Mesothelial cell of epicardium (in vitro differentiated cells): ENCODE measurements around the gene RPL31. TPM values are rescaled to one million over a fixed set of nuclear protein-coding genes. Genes with fewer than 3 reads are reported as not detected.

Source experiments
- DNase-seq, 2 experiments: peaks; one replicate each; pipeline ENCODE4 v3.0.0; 2021; ENCODE audit warnings: low spot score in 2 of 2; ENCODE audit not compliant: unreplicated experiment in 2 of 2
- H3K27ac Mint-ChIP-seq: 2 replicates; pipeline ENCODE4 v1.8.0; 2021; ENCODE audit warnings: mixed read lengths
- H3K27me3 Mint-ChIP-seq: 2 replicates; pipeline ENCODE4 v1.8.0; 2021; ENCODE audit warnings: low read depth, mixed read lengths
- H3K36me3 Mint-ChIP-seq: 2 replicates; pipeline ENCODE4 v1.8.0; 2021; ENCODE audit warnings: mixed read lengths
- H3K4me1 Mint-ChIP-seq: 2 replicates; pipeline ENCODE4 v1.8.0; 2021; ENCODE audit warnings: mixed read lengths
- H3K4me3 Mint-ChIP-seq: 2 replicates; pipeline ENCODE4 v1.8.0; 2021; ENCODE audit warnings: mild to moderate bottlenecking, moderate library complexity, mixed read lengths
- H3K9me3 Mint-ChIP-seq: 2 replicates; pipeline ENCODE4 v1.8.0; 2021; ENCODE audit warnings: mixed read lengths
- CTCF ChIP-seq: fragments of 200-600 bp; sonication (generic); IDR thresholded peaks from one replicate; pipeline ENCODE4 v1.5.0; 2021; ENCODE audit warnings: antibody characterized with exemption; ENCODE audit not compliant: unreplicated experiment
- total RNA-seq: library from RNA; stranded (reverse); gene quantifications from 3 replicates; pipeline ENCODE4 v1.2.1, GENCODE V29; 2021

Gene RPL31
- total RNA-seq, 1 donor from 2014 or later = 1,845 TPM

GRCh38 chr2:100995309-100996075 is 6.6 kb upstream of the RPL31 start:
- TF ChIP-seq CTCF = no peak
- Mint-ChIP-seq H3K27ac (no peak overlapping the region), H3K27me3 (peaks cover 2% of the 10 kb centered on the region), H3K4me1 (no peaks in the 10 kb centered on the region), H3K36me3 (no peaks in the 10 kb centered on the region), H3K4me3 (no peak overlapping the region), H3K9me3 (no peaks in the 10 kb centered on the region)
- no peak for DNase-seq

GRCh38 chr2:100997509-100998234 is 4.4 kb upstream of the RPL31 start:
- Mint-ChIP-seq H3K4me1 (peaks cover 6% of the 10 kb centered on the region), H3K27me3 (peaks cover 2% of the 10 kb centered on the region), H3K9me3 (no peaks in the 10 kb centered on the region), H3K4me3 (no peak overlapping the region), H3K27ac (no peak overlapping the region), H3K36me3 (no peaks in the 10 kb centered on the region)
- DNase-seq = no peak
- TF ChIP-seq CTCF = no peak

DNA sequence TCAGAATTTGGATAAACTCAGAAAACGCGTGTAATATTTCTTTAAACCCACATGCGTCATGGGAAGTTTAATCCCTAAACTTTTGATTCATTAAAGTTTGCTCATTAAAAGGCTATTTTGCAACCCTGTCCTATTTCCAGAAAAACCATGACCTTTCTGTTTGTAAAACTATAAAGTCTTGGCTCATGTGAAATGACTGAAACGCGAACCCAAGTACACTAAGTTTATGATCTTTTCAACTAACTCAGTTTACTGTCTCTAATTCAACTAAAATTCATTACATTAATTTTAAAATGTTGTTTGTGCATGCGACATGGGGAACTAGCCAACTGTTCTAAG is 3.9 kb upstream of the RPL31 start:
- Mint-ChIP-seq H3K27ac (no peak overlapping the region), H3K36me3 (no peaks in the 10 kb centered on the region), H3K4me3 (no peak overlapping the region), H3K9me3 (no peaks in the 10 kb centered on the region), H3K4me1 (peaks cover 10% of the 10 kb centered on the region), H3K27me3 (peaks cover 2% of the 10 kb centered on the region)
- TF ChIP-seq CTCF = no peak
- no peak for DNase-seq

DNA sequence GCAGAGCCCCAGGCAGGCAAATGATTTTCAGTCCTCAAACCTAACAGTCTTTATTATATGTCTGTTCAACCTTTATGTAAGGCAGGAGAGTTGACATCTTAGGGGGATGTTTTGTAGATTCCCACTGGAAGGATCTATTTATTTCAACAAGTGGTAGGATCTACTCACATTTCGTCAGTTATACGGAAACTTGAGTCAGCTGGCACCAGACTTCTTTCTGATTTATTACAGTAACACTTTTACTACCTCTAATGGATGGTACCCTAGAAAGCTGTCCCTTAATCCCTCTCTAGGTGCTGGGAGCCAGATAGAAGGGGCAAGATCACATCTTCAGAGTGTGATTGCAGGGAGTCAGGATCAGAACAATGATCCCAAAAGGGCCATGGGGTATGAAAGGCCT is 2.1 kb upstream of the RPL31 start:
- TF ChIP-seq CTCF = no peak
- H3K4me1 Mint-ChIP-seq = peaks cover 27% of the 10 kb centered on the region
- peaks cover 2% of the 10 kb centered on the region for H3K27me3 Mint-ChIP-seq
- no peak for DNase-seq
- H3K27ac Mint-ChIP-seq = no peak overlapping the region
- no peak overlapping the region for H3K4me3 Mint-ChIP-seq
- peaks cover 12% of the 10 kb centered on the region for H3K36me3 Mint-ChIP-seq
- H3K9me3 Mint-ChIP-seq = no peaks in the 10 kb centered on the region

DNA sequence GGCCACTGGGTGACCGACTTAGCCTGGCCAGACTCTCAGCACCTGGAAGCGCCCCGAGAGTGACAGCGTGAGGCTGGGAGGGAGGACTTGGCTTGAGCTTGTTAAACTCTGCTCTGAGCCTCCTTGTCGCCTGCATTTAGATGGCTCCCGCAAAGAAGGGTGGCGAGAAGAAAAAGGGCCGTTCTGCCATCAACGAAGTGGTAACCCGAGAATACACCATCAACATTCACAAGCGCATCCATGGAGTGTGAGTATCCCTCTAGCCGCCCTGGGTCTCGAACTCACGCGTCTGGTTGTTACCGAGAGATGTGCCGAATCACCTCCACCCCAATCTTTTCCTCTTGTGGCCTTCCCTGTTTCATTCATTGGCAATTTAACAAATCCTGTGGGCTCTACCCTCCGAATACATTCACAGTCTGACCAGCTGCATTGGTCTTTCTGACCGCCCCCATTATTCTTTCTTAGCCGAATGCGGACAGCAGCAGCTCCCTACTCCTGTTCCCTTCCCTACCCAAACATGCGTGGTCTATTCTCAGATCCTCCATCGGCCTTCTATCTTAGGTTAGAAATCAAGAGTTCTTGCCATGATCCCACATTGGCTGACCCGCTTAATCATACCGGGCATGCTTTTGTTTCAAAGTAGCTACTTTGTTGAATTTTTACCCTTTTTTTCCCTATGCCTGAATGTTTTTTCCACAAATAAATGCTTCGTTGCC is 631 bp downstream of the RPL31 start:
- Mint-ChIP-seq H3K4me3 (peak overlapping the region; percentile 96), H3K4me1 (peaks cover 29% of the 10 kb centered on the region), H3K36me3 (peaks cover 25% of the 10 kb centered on the region), H3K27me3 (peaks cover 2% of the 10 kb centered on the region), H3K9me3 (no peaks in the 10 kb centered on the region), H3K27ac (peak overlapping the region; percentile 99)
- DNase-seq = no peak
- TF ChIP-seq CTCF = no peak
